ENCODE measurements around the gene TCHP. TPM values are rescaled to one million over a fixed set of nuclear protein-coding genes. Genes with fewer than 3 reads are reported as not detected.
A peak's percentile ranks its signal among the peaks of the same experiment; 100 is the strongest.

The TCHP gene
- total RNA-seq, 4 donors from 2014 or later, result 12.4 to 29.4 (median 17.6) TPM

DNA sequence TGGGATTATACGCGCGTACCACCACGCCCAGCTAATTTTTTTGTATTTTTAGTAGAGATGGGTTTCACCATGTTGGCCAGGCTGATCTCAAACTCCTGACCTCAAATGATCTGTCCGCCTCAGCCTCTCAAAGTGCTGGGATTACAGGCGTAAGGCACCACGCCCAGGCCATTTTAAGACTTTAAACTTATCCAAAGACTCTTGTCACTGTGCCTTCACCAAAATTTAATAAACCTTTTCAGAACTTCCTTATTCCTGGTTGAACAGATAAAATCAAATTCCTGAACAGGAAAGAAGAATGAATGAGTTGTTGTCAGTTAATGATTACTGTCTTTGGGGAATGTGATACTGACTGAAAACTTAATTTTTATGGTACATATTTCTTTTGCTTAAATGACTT, 58.3 kb downstream of the TCHP start:
- Histone ChIP-seq H3K9me3 (no peaks in the 10 kb centered on the region), H3K4me3 (no peak overlapping the region), H3K27ac (no peak overlapping the region), H3K27me3 (no peaks in the 10 kb centered on the region), H3K4me1 (peaks cover 0 to 6% (median 0%) of the 10 kb centered on the region in 3 donors), H3K36me3 (peaks cover 0 to 99% of the 10 kb centered on the region in 2 donors)
- no peak for ATAC-seq
- 95 to 100% methylated on average over 3 to 6 of the region's 7 CpGs for WGBS, 2 donors (ENCODE audit: low coverage in 1 of 2)
- TF ChIP-seq, protein P1, sequence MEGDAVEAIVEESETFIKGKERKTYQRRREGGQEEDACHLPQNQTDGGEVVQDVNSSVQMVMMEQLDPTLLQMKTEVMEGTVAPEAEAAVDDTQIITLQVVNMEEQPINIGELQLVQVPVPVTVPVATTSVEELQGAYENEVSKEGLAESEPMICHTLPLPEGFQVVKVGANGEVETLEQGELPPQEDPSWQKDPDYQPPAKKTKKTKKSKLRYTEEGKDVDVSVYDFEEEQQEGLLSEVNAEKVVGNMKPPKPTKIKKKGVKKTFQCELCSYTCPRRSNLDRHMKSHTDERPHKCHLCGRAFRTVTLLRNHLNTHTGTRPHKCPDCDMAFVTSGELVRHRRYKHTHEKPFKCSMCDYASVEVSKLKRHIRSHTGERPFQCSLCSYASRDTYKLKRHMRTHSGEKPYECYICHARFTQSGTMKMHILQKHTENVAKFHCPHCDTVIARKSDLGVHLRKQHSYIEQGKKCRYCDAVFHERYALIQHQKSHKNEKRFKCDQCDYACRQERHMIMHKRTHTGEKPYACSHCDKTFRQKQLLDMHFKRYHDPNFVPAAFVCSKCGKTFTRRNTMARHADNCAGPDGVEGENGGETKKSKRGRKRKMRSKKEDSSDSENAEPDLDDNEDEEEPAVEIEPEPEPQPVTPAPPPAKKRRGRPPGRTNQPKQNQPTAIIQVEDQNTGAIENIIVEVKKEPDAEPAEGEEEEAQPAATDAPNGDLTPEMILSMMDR (IDR thresholded peaks at IDR 0.05), result no peak
- TF ChIP-seq POLR2AphosphoS5 (IDR thresholded peaks at IDR 0.05), result no peak
- no peak for TF ChIP-seq POLR2A (IDR thresholded peaks at IDR 0.05)
- no peak for TF ChIP-seq EP300 (IDR thresholded peaks at IDR 0.05)

DNA sequence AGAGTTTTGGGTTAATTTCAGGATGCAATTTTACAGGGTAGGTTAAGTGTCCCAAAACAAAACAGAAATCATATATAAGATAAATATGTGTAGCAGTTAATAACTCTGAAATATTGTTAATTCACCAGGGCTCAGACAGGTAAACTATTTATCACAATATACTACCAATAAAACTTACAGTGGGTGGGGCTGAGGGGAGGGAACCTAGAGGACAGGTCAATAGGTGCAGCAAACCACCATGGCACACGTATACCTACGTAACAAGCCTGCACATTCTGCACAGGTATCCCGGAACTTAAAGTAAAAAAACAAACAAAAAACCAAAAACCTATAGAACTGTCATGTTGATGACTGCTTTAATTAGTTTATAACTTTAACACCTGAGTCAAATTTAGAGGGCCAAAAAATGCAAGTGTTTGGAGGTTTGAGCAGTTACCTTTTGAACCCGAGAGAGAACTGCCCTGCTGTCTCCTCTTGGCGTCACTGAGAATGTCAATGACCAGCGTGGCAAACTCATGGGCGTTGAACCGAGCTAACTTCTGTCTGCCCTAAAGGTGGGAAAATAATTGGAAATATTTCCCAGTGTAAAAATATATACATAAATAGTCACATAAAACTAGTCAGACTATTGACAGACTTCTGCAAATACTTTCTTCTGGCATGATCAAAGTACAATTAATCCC, 59.5 kb downstream of the TCHP start:
- no peak for ATAC-seq
- no peaks in the 10 kb centered on the region for H3K9me3 ChIP-seq
- no peaks in the 10 kb centered on the region for H3K27me3 ChIP-seq
- H3K36me3 ChIP-seq, result peaks cover 0 to 98% of the 10 kb centered on the region in 2 donors
- H3K4me1 ChIP-seq, result peaks cover 0 to 12% (median 0%) of the 10 kb centered on the region in 3 donors
- H3K27ac ChIP-seq, result no peak overlapping the region
- TF ChIP-seq, protein P1 (IDR thresholded peaks at IDR 0.05), result no peak
- TF ChIP-seq EP300 (IDR thresholded peaks at IDR 0.05) (no peak), POLR2AphosphoS5 (IDR thresholded peaks at IDR 0.05) (no peak), POLR2A (IDR thresholded peaks at IDR 0.05) (no peak)
- no peak overlapping the region for H3K4me3 ChIP-seq
- 93 to 95% methylated on average over 7 to 8 of the region's 8 CpGs for WGBS, 2 donors (ENCODE audit: low coverage in 1 of 2)

DNA sequence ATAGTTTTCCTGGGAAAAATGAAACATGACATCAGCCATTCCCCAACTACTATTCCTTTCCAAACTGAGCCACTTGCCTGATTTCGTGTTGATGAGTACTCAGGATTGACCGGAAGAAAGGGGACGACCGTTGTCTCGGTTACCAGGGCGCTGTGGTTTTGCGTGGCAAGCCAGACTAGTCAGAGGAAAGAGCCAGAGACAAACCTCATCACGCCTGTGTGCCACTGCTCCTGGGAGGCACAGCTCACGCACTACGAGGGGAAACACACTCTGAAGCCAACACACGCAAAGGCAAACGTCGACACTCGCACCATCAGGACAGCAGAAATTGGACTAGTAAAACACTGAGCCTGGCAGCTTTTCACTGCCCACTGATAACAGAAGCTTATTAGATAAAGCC, 61.1 kb downstream of the TCHP start:
- H3K4me1 ChIP-seq, result peaks cover 0 to 12% (median 0%) of the 10 kb centered on the region in 3 donors
- TF ChIP-seq, protein P1 (IDR thresholded peaks at IDR 0.05), result no peak
- TF ChIP-seq POLR2AphosphoS5 (IDR thresholded peaks at IDR 0.05) (no peak), EP300 (IDR thresholded peaks at IDR 0.05) (no peak), POLR2A (IDR thresholded peaks at IDR 0.05) (no peak)
- no peaks in the 10 kb centered on the region for H3K9me3 ChIP-seq
- H3K27ac ChIP-seq, result peak overlapping the region in 1 of 4 donors; percentile 19
- no peak for ATAC-seq
- WGBS, 2 donors (ENCODE audit: low coverage in 1 of 2), result 68 to 84% methylated on average over 9 to 12 of the region's 14 CpGs
- no peaks in the 10 kb centered on the region for H3K27me3 ChIP-seq
- no peak overlapping the region for H3K4me3 ChIP-seq
- H3K36me3 ChIP-seq, result peaks cover 0 to 98% of the 10 kb centered on the region in 2 donors

DNA sequence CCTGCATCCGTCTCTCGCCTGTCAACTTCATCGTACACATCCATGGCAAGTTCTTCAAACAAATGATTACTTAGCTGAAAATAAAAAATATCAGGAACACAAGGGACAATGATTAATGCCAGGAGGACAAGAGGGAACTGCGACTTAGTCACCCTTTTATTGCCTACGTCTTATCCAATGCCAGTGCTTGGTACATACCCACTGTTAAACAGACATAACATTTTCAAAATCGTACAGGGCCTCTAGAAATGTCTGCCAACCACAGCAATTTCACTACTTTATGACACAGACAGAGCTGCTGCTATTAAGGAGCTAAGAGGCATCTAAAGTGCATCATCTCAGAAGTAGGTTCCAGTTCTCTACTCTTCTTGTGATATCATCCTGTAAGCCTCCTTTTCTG, 61.5 kb downstream of the TCHP start:
- peaks cover 0 to 98% of the 10 kb centered on the region in 2 donors for H3K36me3 ChIP-seq
- no peak for TF ChIP-seq EP300 (IDR thresholded peaks at IDR 0.05)
- TF ChIP-seq POLR2A (IDR thresholded peaks at IDR 0.05), result no peak
- TF ChIP-seq POLR2AphosphoS5 (IDR thresholded peaks at IDR 0.05), result no peak
- TF ChIP-seq, protein P1 (IDR thresholded peaks at IDR 0.05), result no peak
- no peak overlapping the region for H3K4me3 ChIP-seq
- peaks cover 0 to 12% (median 0%) of the 10 kb centered on the region in 3 donors for H3K4me1 ChIP-seq
- no peaks in the 10 kb centered on the region for H3K9me3 ChIP-seq
- H3K27ac ChIP-seq, result peak overlapping the region in 1 of 4 donors; percentile 19
- no peaks in the 10 kb centered on the region for H3K27me3 ChIP-seq
- ATAC-seq, result no peak
- 63 to 83% methylated on average over 6 of the region's 6 CpGs for WGBS, 2 donors (ENCODE audit: low coverage in 1 of 2)

DNA sequence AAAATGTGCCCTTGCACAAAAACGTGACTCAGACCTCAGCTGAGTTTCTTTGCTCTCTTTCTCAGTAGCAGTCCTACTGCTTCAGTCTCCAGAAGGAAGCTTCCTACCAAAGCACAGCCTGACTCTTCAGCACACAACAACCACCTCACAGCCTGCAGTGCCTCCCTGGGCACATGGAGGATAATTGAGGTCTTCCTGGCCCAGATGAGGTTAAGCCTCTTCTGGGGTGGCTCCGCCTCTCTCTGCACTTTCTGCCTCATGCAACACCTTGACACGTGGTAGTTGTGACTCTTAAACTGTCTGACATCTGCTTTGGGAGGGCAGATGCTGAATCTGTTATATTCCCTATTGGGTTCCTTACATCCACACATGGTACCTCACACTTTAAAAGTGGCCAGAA, 62.3 kb downstream of the TCHP start:
- 55 to 83% methylated on average over 3 of the region's 3 CpGs for WGBS, 2 donors (ENCODE audit: low coverage in 1 of 2)
- no peak overlapping the region for H3K4me3 ChIP-seq
- peaks cover 0 to 98% of the 10 kb centered on the region in 2 donors for H3K36me3 ChIP-seq
- peaks cover 0 to 12% (median 0%) of the 10 kb centered on the region in 3 donors for H3K4me1 ChIP-seq
- no peak for ATAC-seq
- no peaks in the 10 kb centered on the region for H3K27me3 ChIP-seq
- no peak overlapping the region for H3K27ac ChIP-seq
- TF ChIP-seq POLR2AphosphoS5 (IDR thresholded peaks at IDR 0.05) (no peak), POLR2A (IDR thresholded peaks at IDR 0.05) (no peak), EP300 (IDR thresholded peaks at IDR 0.05) (no peak)
- TF ChIP-seq, protein P1 (IDR thresholded peaks at IDR 0.05), result no peak
- no peaks in the 10 kb centered on the region for H3K9me3 ChIP-seq
